ENCODE results near the gene ENAH.

GRCh38 chr1:225699336-225699735 is 46.4 kb upstream of the ENAH start:
- no peak for TF ChIP-seq CTCF (IDR thresholded peaks at IDR 0.05)
- no peak for TF ChIP-seq POLR2A (IDR thresholded peaks at IDR 0.05)

All from esophagus squamous epithelium (tissue), 4 donors.